ENCODE measurements around the gene MAGEA8. TPM values are rescaled to one million over a fixed set of nuclear protein-coding genes. Genes with fewer than 3 reads are reported as not detected.
"Not testable (repeated sequence)": the region's sequence is repeated elsewhere in the genome, so short reads cannot be mapped to it uniquely, and the experiment has no call there.

The MAGEA8 gene
- total RNA-seq, 2 donors from 2014 or later, result not detected

DNA sequence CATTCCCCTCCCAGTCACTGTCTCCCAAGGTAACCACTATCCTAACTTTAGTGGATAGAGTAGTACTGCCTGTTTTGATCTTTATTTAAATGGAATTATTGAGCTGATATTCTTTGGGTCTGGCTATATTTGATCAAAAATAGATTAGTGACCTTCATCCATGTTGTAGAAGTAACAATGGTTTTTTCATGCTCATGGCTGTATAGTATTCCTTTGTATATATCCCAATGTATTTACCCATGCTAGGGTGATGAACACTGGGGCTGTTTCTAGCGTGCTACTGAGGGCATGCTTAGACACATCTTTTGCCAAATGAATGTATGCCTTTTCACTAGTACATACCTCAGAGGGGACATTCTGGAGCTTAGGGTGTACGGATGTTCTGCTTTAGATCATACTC, 10.1 kb upstream of the MAGEA8 start:
- H3K27me3 Mint-ChIP-seq, result peaks cover 3% of the 10 kb centered on the region
- H3K27ac Mint-ChIP-seq, result no peak overlapping the region
- H3K4me1 Mint-ChIP-seq, result no peaks in the 10 kb centered on the region
- H3K4me3 Mint-ChIP-seq, result no peak overlapping the region
- H3K9me3 Mint-ChIP-seq, result no peaks in the 10 kb centered on the region
- no peaks in the 10 kb centered on the region for H3K36me3 Mint-ChIP-seq (ENCODE audit: low read depth)
- no peak for ATAC-seq (replicated peaks)

DNA sequence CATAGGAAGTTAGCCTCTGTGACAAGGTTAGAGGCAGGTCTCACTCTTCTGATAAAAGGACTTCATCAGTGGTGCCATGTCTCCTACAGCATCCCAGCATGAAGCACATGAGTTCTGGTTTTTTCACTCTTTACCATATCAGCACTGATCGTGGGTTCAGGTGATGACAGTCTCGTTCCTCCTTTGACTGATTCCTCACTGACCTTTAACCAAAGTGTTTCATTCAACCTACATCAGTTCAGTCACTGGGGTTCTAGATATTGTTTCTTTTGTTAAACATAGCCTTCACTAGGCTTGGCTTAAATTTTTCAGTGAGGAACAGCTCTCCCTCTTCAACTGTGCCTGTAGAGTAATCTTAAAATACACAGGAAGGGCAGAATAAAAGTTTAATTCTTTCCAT, 9.6 kb upstream of the MAGEA8 start:
- Mint-ChIP-seq H3K4me3 (no peak overlapping the region), H3K4me1 (no peaks in the 10 kb centered on the region), H3K9me3 (no peaks in the 10 kb centered on the region), H3K27ac (no peak overlapping the region), H3K27me3 (peaks cover 3% of the 10 kb centered on the region), H3K36me3 (ENCODE audit: low read depth) (no peaks in the 10 kb centered on the region)
- peak; percentile 16 for ATAC-seq (replicated peaks)

DNA sequence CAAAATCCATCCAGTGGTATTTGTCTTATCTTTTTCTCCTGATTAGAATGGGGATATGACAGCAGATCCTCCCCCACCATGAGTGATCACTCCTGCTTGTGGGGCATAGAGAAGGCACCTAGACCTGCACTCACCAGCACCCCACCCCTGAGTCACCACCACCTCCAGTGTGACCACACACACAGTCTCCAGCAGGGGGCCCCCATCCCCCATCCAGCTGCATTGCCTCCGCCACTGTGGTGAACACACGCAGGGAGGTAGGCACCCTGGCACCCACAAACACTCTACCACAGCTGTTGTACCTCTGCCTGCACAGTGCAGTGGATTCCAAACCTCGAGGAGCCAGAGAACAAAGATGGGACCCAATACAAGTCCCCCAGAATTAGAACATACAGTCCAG, 9.0 kb upstream of the MAGEA8 start:
- ATAC-seq (replicated peaks), result peak; percentile 92
- Mint-ChIP-seq H3K27ac (no peak overlapping the region), H3K27me3 (peaks cover 3% of the 10 kb centered on the region), H3K36me3 (ENCODE audit: low read depth) (no peaks in the 10 kb centered on the region), H3K9me3 (no peaks in the 10 kb centered on the region), H3K4me1 (no peaks in the 10 kb centered on the region), H3K4me3 (no peak overlapping the region)

DNA sequence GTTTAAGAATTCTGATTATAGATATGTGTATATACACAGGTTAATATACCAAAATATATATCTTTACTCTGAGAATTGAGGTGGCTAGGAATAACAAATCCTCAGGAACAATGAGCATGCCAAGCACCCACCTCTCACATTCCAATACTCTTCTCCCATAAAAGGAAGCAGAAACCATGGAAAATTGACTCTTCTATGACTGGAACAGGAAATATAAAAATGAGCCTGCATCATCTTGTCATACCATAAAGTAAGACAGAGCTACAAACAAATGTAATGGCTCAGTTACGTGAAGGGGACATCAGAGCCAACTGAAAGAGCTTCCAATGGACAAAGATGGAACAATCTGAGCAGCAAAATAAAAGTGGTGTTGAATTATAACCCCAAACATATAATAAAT, 3.8 kb upstream of the MAGEA8 start:
- Mint-ChIP-seq H3K4me3 (no peak overlapping the region), H3K36me3 (ENCODE audit: low read depth) (no peaks in the 10 kb centered on the region), H3K27me3 (peaks cover 6% of the 10 kb centered on the region), H3K27ac (no peak overlapping the region), H3K9me3 (no peaks in the 10 kb centered on the region), H3K4me1 (no peaks in the 10 kb centered on the region)
- no peak for ATAC-seq (replicated peaks)

DNA sequence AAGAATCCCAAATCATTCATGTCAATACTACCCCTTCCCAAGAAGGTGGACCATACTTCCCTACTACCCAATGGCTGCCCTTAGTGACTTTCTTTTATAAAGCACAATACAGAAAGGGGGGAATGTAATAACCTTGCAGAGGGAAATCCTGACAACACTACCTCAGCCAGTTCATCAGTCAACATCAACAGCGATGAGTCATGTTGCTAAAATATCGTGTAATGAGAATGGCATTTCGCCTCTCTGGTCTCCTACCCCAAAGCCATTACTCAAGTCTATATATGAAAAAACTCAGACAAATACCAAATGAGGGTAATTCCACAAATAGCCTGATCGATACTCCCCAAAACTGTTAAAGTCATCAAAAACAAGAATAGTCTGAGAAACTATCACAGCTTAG, 3.3 kb upstream of the MAGEA8 start:
- no peak for ATAC-seq (replicated peaks)
- peaks cover 6% of the 10 kb centered on the region for H3K27me3 Mint-ChIP-seq
- H3K36me3 Mint-ChIP-seq (ENCODE audit: low read depth), result no peaks in the 10 kb centered on the region
- H3K27ac Mint-ChIP-seq, result no peak overlapping the region
- H3K9me3 Mint-ChIP-seq, result no peaks in the 10 kb centered on the region
- H3K4me1 Mint-ChIP-seq, result no peaks in the 10 kb centered on the region
- no peak overlapping the region for H3K4me3 Mint-ChIP-seq

DNA sequence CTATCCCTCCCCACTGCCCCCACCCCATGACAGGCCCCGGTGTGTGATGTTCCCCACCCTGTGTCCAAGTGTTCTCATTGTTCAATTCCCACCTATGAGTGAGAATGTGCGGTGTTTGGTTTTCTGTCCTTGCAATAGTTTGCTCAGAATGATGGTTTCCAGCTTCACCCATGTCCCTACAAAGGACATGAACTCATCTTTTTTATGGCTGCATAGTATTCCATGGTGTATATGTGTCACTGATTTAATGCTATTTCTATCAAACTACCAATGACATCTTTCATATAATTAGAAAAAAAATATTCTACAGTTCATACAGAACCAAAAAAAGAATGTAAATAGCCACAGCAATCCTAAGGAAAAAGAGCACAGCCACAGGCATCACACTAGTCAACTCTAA, 9.8 kb downstream of the MAGEA8 start:
- not testable (repeated sequence) for ATAC-seq (replicated peaks); H3K4me1 Mint-ChIP-seq; H3K4me3 Mint-ChIP-seq; H3K9me3 Mint-ChIP-seq; H3K27ac Mint-ChIP-seq; H3K36me3 Mint-ChIP-seq (ENCODE audit: low read depth); H3K27me3 Mint-ChIP-seq

DNA sequence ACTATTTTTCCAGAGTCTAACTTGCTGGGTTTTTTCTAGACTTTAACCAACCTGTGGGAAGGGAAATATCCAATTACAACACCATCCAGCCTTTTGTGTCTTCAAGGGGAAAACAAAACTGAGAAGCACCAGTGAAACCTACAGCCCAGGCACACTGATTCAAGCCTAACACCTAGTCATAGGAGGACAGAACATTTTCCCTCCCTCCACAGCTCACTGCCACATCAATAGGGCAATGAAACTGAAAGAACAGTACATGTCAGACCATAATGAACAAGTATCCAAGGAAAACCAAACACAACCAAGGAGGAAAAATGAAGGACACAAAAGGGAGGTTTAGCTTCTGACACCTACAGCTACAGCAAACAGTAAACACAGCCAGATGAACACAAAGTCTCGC, 17.6 kb downstream of the MAGEA8 start:
- H3K27me3 Mint-ChIP-seq, result no peaks in the 10 kb centered on the region
- H3K4me1 Mint-ChIP-seq, result no peaks in the 10 kb centered on the region
- peak; percentile 69 for ATAC-seq (replicated peaks)
- H3K4me3 Mint-ChIP-seq, result no peak overlapping the region
- H3K27ac Mint-ChIP-seq, result no peak overlapping the region
- H3K36me3 Mint-ChIP-seq (ENCODE audit: low read depth), result no peaks in the 10 kb centered on the region
- H3K9me3 Mint-ChIP-seq, result no peaks in the 10 kb centered on the region

DNA sequence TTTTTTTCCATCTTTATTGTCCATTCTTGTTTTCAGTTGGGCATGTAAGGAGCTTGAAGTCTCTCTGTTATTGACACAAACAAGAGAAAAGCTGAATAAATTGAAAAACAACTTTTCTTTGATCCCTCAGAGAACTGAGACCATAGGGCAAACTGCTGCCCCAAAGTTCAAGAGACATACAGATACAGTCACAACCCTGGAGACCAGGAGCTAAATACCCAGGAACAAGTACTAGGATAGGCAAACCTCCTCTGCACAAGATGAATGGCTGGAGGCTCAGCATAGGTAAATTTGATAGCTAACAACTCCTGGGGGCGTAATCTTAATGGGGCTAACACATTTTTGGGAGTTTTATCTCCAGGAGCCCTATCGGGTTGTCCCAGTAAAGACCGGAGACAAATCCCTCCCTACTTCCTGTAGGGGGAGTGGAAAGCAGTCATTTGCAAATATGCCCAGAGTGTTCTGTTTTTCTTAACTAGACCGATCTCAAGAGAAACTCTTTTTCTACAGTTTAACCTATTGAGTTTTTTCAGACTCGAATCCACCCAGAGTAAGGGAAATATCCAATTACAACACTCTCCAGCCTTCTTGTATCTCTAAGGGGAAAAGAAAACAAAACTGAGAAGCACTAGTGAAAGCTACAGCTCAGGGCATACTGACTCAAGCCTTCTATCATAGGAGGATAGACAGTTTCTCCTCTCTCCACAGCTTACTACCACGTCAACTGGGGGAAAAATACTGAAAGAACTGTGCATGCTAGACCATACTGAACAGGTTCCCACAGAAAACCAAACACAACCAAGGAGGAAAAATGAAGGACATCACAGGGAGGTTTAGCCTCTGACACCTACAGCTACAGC, 23.1 kb downstream of the MAGEA8 start:
- peak; percentile 90 for ATAC-seq (replicated peaks)
- Mint-ChIP-seq H3K4me1 (peaks cover 4% of the 10 kb centered on the region), H3K9me3 (peaks cover 4% of the 10 kb centered on the region), H3K27ac (peak overlapping the region; percentile 58), H3K36me3 (ENCODE audit: low read depth) (no peaks in the 10 kb centered on the region), H3K27me3 (peaks cover 7% of the 10 kb centered on the region), H3K4me3 (peak overlapping the region; percentile 34)

DNA sequence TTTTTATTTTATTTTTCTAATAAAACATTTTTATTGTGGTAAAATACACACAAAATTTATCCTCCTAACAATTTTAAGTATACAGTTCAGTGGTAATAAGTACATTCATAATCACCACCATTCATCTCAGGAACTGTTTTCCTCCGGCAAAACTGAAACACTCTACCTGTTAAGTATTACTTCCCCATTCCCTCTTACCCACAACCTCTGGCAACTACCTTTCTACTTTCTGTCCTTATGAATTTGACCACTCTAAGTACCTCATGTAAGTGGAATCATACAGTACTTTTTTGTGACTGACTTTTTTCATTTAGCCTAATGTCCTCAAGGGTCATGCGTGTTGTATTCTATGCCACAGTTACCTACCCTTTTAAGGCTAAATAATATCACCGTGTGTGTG, 27.3 kb downstream of the MAGEA8 start:
- no peak for ATAC-seq (replicated peaks)
- H3K27ac Mint-ChIP-seq, result no peak overlapping the region
- no peak overlapping the region for H3K4me3 Mint-ChIP-seq
- peaks cover 7% of the 10 kb centered on the region for H3K27me3 Mint-ChIP-seq
- H3K4me1 Mint-ChIP-seq, result peaks cover 4% of the 10 kb centered on the region
- no peaks in the 10 kb centered on the region for H3K36me3 Mint-ChIP-seq (ENCODE audit: low read depth)
- peaks cover 4% of the 10 kb centered on the region for H3K9me3 Mint-ChIP-seq

DNA sequence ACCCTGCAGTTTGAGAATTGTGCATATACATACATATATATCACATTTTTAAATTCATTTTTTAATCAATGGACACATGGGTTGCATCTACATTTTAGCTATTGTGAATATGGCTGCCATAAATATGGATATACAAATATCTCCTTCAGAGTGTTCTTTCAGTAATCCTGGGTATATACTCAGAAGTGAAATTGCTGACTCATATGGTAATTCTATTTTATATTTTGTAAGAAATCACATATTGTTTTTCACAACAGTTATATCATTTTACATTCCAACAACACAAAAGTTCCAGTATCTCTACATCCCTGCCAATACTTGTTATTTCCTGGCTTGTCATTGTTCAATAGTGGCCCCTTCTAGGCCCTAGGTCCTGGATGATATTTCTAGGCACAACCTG, 27.7 kb downstream of the MAGEA8 start:
- Mint-ChIP-seq H3K27me3 (peaks cover 7% of the 10 kb centered on the region), H3K27ac (no peak overlapping the region), H3K4me3 (no peak overlapping the region), H3K4me1 (peaks cover 4% of the 10 kb centered on the region), H3K9me3 (peaks cover 4% of the 10 kb centered on the region), H3K36me3 (ENCODE audit: low read depth) (no peaks in the 10 kb centered on the region)
- no peak for ATAC-seq (replicated peaks)

DNA sequence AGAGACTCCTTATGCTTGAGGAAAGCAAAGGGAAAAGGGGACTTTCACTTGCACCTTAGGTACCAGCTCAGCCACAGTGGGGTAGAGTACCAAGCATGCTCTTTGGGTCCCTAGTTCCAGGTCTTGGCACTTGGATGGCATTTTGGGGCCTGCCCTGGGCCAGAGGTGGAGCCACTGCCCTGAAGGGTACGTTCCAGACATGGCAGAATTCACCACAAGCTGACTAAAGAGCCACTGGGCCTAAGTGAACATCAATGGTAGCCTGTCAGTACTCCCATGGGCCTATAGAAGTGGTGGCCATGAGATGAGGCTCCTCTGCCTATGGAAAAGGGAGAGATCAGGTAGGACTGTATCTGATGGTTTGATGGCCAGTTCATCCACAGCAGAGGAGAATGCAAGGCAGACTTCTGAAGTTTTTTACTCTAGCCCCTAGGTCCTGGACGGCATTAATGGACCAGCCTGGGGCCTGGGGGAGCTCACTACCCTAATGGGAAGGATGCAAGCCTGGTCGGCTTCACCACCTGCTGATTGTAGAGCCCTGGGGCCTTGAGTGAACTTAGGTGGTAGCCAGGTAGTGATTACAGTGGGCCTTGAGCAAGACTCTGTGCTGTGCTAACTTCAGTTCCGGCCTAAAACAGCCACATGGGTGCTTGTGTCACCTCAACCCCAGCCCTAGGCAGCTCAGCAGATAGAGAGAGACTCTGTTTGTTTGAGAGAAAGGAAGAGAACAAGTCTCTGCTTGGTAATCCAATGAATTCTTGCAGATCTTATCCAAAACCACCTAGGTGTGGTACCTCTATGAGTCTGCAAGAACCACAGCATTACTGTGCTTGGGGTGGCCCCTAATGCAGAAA, 28.6 kb downstream of the MAGEA8 start:
- Mint-ChIP-seq H3K4me3 (no peak overlapping the region), H3K27me3 (peaks cover 4% of the 10 kb centered on the region), H3K27ac (no peak overlapping the region), H3K4me1 (peaks cover under 1% of the 10 kb centered on the region), H3K36me3 (ENCODE audit: low read depth) (no peaks in the 10 kb centered on the region), H3K9me3 (peaks cover 4% of the 10 kb centered on the region)
- ATAC-seq (replicated peaks), result peak; percentile 89

DNA sequence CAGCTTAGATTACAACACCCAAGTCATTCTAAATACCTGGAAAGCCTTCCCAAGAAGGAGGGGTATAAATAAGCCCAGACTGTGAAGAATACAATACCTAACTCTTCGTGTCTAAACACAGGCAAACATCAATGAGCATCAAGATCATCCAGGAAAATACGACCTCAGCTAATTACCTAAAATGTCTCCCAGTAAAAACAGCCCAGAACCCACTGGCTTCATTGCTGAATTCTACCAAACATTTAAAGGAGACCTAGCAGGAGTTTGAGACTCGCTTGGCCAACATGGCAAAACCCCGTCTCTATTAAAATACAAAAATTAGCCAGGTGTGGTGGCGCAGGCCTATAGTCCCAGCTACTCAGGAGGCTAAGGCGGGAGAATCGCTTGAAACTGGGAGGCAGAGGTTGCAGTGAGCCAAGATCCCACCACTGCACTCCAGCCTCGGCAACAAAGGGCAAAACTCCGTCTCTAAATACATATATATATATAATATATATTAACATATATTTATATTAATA, 29.3 kb downstream of the MAGEA8 start:
- no peaks in the 10 kb centered on the region for H3K27me3 Mint-ChIP-seq
- no peaks in the 10 kb centered on the region for H3K4me1 Mint-ChIP-seq
- no peak for ATAC-seq (replicated peaks)
- H3K27ac Mint-ChIP-seq, result no peak overlapping the region
- H3K4me3 Mint-ChIP-seq, result no peak overlapping the region
- no peaks in the 10 kb centered on the region for H3K36me3 Mint-ChIP-seq (ENCODE audit: low read depth)
- H3K9me3 Mint-ChIP-seq, result peaks cover 4% of the 10 kb centered on the region

DNA sequence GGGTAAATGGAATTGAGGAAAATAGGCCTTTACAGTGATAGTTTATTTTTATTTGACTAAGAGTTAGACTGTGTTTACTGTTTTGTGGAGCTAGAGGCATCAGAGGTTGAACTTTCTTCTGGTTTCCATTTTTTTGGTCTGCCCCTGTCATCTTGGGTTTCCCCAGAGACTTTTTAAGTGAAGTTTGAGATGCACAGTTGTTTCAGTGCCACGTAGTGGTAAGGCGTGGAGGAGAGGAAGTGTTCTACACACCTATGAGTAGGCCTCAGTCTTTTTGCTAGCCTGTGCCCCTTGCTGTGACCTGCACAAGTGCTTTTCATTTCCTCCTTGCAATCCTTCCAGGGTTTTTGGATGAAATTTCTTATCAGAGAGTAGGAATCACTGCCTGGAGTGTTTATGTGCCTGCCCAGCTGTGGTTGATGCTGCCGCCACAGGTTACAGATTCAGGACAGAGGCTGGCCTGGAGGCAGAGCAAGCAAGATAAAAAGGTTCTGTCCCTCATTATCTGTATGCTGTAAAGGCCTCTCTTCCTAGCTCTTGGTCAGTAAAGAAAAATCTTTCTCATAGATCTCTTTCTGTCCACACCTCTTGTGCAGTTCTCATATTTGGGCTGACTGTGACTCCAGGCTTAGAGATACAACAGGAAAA, 35.9 kb downstream of the MAGEA8 start:
- peak; percentile 87 for ATAC-seq (replicated peaks)
- no peaks in the 10 kb centered on the region for H3K36me3 Mint-ChIP-seq (ENCODE audit: low read depth)
- H3K27me3 Mint-ChIP-seq, result no peaks in the 10 kb centered on the region
- no peak overlapping the region for H3K4me3 Mint-ChIP-seq
- H3K27ac Mint-ChIP-seq, result no peak overlapping the region
- H3K9me3 Mint-ChIP-seq, result no peaks in the 10 kb centered on the region
- H3K4me1 Mint-ChIP-seq, result no peaks in the 10 kb centered on the region

DNA sequence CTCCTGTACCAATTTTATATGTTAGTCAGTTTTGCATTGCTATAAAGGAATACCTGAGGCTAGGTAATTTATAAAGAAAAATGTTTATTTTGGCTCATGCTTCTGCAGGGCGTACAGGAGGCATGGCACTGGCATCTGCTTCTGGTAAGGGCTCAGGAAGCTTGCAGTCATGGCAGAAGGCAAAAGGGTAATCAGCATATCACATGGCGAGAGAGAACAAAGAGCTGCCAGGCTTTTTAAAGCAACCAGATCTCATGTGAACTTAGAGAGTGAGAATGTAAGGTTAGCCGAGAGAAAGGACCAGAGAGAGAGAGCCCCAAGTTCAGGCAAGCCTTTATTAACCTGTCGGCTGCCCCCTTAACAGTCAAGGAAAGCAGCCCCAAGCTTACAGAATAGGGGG, 42.9 kb downstream of the MAGEA8 start:
- not testable (repeated sequence) for H3K27me3 Mint-ChIP-seq; H3K4me1 Mint-ChIP-seq; H3K9me3 Mint-ChIP-seq; H3K27ac Mint-ChIP-seq; ATAC-seq (replicated peaks); H3K36me3 Mint-ChIP-seq (ENCODE audit: low read depth); H3K4me3 Mint-ChIP-seq

Measured in activated T-helper 17 cell treated with anti-CD3 and anti-CD28 coated beads, Interleukin-2, amount 50 U/mL, for 72 hours (primary cell).